ENCODE results near the gene DNMT3L. TPM values are rescaled to one million over a fixed set of nuclear protein-coding genes. Genes with fewer than 3 reads are reported as not detected.

DNMT3L gene
- total RNA-seq, 1 donor from 2014 or later = not detected

GRCh38 chr21:44296916-44297315 is 35.2 kb upstream of the DNMT3L start:
- H3K36me3 Mint-ChIP-seq (ENCODE audit: low read depth) = no peaks in the 10 kb centered on the region
- TF ChIP-seq, protein P1, sequence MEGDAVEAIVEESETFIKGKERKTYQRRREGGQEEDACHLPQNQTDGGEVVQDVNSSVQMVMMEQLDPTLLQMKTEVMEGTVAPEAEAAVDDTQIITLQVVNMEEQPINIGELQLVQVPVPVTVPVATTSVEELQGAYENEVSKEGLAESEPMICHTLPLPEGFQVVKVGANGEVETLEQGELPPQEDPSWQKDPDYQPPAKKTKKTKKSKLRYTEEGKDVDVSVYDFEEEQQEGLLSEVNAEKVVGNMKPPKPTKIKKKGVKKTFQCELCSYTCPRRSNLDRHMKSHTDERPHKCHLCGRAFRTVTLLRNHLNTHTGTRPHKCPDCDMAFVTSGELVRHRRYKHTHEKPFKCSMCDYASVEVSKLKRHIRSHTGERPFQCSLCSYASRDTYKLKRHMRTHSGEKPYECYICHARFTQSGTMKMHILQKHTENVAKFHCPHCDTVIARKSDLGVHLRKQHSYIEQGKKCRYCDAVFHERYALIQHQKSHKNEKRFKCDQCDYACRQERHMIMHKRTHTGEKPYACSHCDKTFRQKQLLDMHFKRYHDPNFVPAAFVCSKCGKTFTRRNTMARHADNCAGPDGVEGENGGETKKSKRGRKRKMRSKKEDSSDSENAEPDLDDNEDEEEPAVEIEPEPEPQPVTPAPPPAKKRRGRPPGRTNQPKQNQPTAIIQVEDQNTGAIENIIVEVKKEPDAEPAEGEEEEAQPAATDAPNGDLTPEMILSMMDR (IDR thresholded peaks at IDR 0.05) = no peak
- no peak overlapping the region for H3K4me3 Mint-ChIP-seq (ENCODE audit: unreplicated experiment)
- no peak overlapping the region for H3K27ac Mint-ChIP-seq (ENCODE audit: unreplicated experiment)
- H3K9me3 Mint-ChIP-seq (ENCODE audit: low read depth) = no peaks in the 10 kb centered on the region
- no peak for DNase-seq (ENCODE audit: low spot score)
- H3K27me3 Mint-ChIP-seq (ENCODE audit: low read depth) = no peaks in the 10 kb centered on the region
- peaks cover 28% of the 10 kb centered on the region for H3K4me1 Mint-ChIP-seq (ENCODE audit: low read depth)

- Mint-ChIP-seq H3K4me3 (ENCODE audit: unreplicated experiment) (no peak overlapping the region), H3K27ac (ENCODE audit: unreplicated experiment) (no peak overlapping the region), H3K27me3 (ENCODE audit: low read depth) (no peaks in the 10 kb centered on the region), H3K4me1 (ENCODE audit: low read depth) (peaks cover 20% of the 10 kb centered on the region), H3K9me3 (ENCODE audit: low read depth) (no peaks in the 10 kb centered on the region), H3K36me3 (ENCODE audit: low read depth) (no peaks in the 10 kb centered on the region)
- DNase-seq (ENCODE audit: low spot score) = no peak
- TF ChIP-seq, protein P1 (IDR thresholded peaks at IDR 0.05) = no peak
Observed at GRCh38 chr21:44296103-44296519, 34.4 kb upstream of the DNMT3L start.

DNA sequence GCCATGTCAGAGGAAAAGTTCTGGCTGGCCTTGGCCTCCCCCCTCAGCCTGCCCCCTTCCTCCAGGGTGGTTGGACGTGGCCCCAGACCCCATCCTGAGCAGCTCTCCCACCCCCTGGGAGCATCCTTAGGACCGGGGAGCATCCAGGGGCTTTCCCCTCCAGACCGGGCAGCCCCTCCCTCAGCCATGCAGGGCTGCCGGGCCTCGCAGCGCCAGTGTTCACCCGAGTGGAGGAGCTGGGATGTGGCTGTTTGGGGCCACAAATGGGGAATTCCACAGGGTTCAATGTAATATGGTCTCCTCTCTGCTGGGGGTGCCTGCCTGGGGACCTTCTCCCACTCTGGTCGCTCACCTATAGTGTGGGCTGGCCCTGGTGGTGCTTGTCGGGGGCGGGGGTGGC is 33.9 kb upstream of the DNMT3L start:
- Mint-ChIP-seq H3K9me3 (ENCODE audit: low read depth) (no peaks in the 10 kb centered on the region), H3K36me3 (ENCODE audit: low read depth) (no peaks in the 10 kb centered on the region), H3K27me3 (ENCODE audit: low read depth) (no peaks in the 10 kb centered on the region), H3K27ac (ENCODE audit: unreplicated experiment) (no peak overlapping the region), H3K4me1 (ENCODE audit: low read depth) (peaks cover 16% of the 10 kb centered on the region), H3K4me3 (ENCODE audit: unreplicated experiment) (no peak overlapping the region)
- no peak for DNase-seq (ENCODE audit: low spot score)
- TF ChIP-seq, protein P1 (IDR thresholded peaks at IDR 0.05) = no peak

GRCh38 chr21:44295163-44295573 is 33.5 kb upstream of the DNMT3L start:
- no peak for DNase-seq (ENCODE audit: low spot score)
- H3K4me3 Mint-ChIP-seq (ENCODE audit: unreplicated experiment) = no peak overlapping the region
- H3K9me3 Mint-ChIP-seq (ENCODE audit: low read depth) = no peaks in the 10 kb centered on the region
- H3K27ac Mint-ChIP-seq (ENCODE audit: unreplicated experiment) = no peak overlapping the region
- TF ChIP-seq, protein P1 (IDR thresholded peaks at IDR 0.05) = no peak
- H3K36me3 Mint-ChIP-seq (ENCODE audit: low read depth) = no peaks in the 10 kb centered on the region
- H3K27me3 Mint-ChIP-seq (ENCODE audit: low read depth) = no peaks in the 10 kb centered on the region
- peaks cover 15% of the 10 kb centered on the region for H3K4me1 Mint-ChIP-seq (ENCODE audit: low read depth)

DNA sequence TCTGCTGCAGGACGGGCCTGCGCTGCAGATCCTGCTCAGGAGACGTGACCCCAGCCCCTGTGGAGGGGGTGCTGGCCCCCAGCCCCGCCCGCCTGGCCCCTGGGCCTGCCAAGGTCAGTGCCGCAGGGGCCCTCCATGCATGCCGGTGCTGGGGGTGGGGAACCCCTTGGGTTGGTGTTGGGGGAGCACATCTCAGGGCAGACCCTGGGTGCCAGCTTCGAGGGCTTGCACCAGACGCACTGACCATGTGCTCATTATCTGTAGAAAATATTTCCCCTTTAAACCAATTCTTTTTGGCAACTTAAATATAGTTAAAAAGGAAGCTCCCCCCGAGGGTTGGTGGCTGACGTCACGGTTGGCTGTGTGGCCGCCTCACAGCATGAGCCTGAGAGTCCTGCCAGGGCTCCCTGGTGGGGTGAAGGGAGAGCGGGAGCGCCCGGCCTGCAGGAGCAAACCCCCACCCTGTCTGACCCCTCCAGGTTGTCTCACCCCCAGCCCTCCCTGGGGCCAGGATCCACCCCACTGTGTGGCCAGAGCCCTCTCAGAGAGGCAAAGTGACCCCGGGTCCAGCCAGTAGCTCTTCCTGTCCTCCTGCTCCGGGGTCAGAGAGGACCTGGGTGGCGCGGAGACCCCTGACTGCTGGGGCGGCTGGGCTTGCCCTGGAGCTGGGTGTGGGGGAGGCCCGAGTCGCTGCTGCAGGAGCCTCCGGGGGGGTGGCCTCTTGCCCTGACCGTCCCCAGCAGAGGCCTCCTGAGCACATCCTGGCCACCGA is 32.9 kb upstream of the DNMT3L start:
- Mint-ChIP-seq H3K27me3 (ENCODE audit: low read depth) (no peaks in the 10 kb centered on the region), H3K9me3 (ENCODE audit: low read depth) (no peaks in the 10 kb centered on the region), H3K4me1 (ENCODE audit: low read depth) (peaks cover 15% of the 10 kb centered on the region), H3K4me3 (ENCODE audit: unreplicated experiment) (no peak overlapping the region), H3K36me3 (ENCODE audit: low read depth) (no peaks in the 10 kb centered on the region), H3K27ac (ENCODE audit: unreplicated experiment) (no peak overlapping the region)
- no peak for DNase-seq (ENCODE audit: low spot score)
- TF ChIP-seq, protein P1 (IDR thresholded peaks at IDR 0.05) = no peak
